Neural cell (in vitro differentiated cells): ENCODE measurements around the gene ELK4. TPM values are rescaled to one million over a fixed set of nuclear protein-coding genes. Genes with fewer than 3 reads are reported as not detected.
A peak's percentile ranks its signal among the peaks of the same experiment; 100 is the strongest.

Source experiments
- H2AFZ ChIP-seq: fragments of 200-600, 300-800 bp; sonication (generic), shearing (Covaris generic); 2 replicates; pipeline ENCODE4 v1.6.0; 2014; ENCODE audit warnings: low read depth, mild to moderate bottlenecking, antibody characterized with exemption, low read length, moderate library complexity
- H3F3A ChIP-seq: fragments of 200-600 bp; shearing (Covaris generic); 2 replicates; pipeline ENCODE4 v1.6.1; 2016; ENCODE audit warnings: mild to moderate bottlenecking, moderate library complexity, mixed read lengths, antibody characterized with exemption, low read length; ENCODE audit not compliant: insufficient read depth, poor library complexity, severe bottlenecking
- H3K27ac ChIP-seq: fragments of 200-600, 300-800 bp; sonication (generic), shearing (Covaris generic); 2 replicates; pipeline ENCODE4 v1.5.1; 2014; ENCODE audit warnings: mild to moderate bottlenecking, low read length, moderate library complexity
- H3K27me3 ChIP-seq: fragments of 300-800, 200-600 bp; sonication (generic), shearing (Covaris generic); 2 replicates; pipeline ENCODE4 v1.6.0; 2014; ENCODE audit warnings: mild to moderate bottlenecking, low read depth, low read length, moderate library complexity; ENCODE audit not compliant: insufficient read depth
- H3K36me3 ChIP-seq: fragments of 300-800, 200-600 bp; sonication (generic), shearing (Covaris generic); 2 replicates; pipeline ENCODE4 v1.5.1; 2014; ENCODE audit warnings: mild to moderate bottlenecking, antibody characterized with exemption, low read length, moderate library complexity; ENCODE audit not compliant: insufficient read depth
- H3K4me2 ChIP-seq: fragments of 300-800, 200-600 bp; sonication (generic), shearing (Covaris generic); 2 replicates; pipeline ENCODE4 v1.6.0; 2014; ENCODE audit warnings: mild to moderate bottlenecking, low read length
- H3K4me3 ChIP-seq: fragments of 300-800, 200-600 bp; sonication (generic), shearing (Covaris generic); 2 replicates; pipeline ENCODE4 v1.5.1; 2014; ENCODE audit warnings: mild to moderate bottlenecking, low read length, moderate library complexity
- H3K79me2 ChIP-seq: fragments of 200-600 bp; shearing (Covaris generic); replicated peaks from 2 replicates; pipeline ENCODE4 v1.6.0; 2014; ENCODE audit warnings: mild to moderate bottlenecking, low read length, moderate library complexity; ENCODE audit not compliant: insufficient read depth
- H3K9ac ChIP-seq: fragments of 300-800, 200-600 bp; sonication (generic), shearing (Covaris generic); 2 replicates; pipeline ENCODE4 v1.6.1; 2016; ENCODE audit warnings: mild to moderate bottlenecking, low read length, mixed read lengths
- H3K9me2 ChIP-seq: fragments of 200-600 bp; shearing (Covaris generic); 2 replicates; pipeline ENCODE4 v1.6.1; 2016; ENCODE audit warnings: mild to moderate bottlenecking, low read length, mixed read lengths; ENCODE audit not compliant: insufficient read depth
- H3K9me3 ChIP-seq: fragments of 200-600, 300-800 bp; sonication (generic), shearing (Covaris generic); 2 replicates; pipeline ENCODE4 v1.6.1; 2016; ENCODE audit warnings: mild to moderate bottlenecking, mixed run types, low read length, moderate library complexity, mixed read lengths
- H4K20me1 ChIP-seq: fragments of 200-600 bp; shearing (Covaris generic); 2 replicates; pipeline ENCODE4 v1.6.1; 2016; ENCODE audit warnings: mild to moderate bottlenecking, mixed run types; ENCODE audit not compliant: insufficient read depth
- EP300 ChIP-seq: fragments of 450-650 bp; conservative IDR thresholded peaks from 2 replicates; pipeline ENCODE4 v1.6.1; 2014; ENCODE audit warnings: antibody characterized with exemption, mild to moderate bottlenecking, moderate library complexity; ENCODE audit not compliant: poor library complexity, severe bottlenecking
- EZH2 ChIP-seq: fragments of 200-600, 300-800 bp; shearing (Covaris generic), sonication (generic); IDR thresholded peaks from 2 replicates; pipeline ENCODE4 v1.6.1; 2014; ENCODE audit warnings: antibody characterized with exemption, low read length, borderline replicate concordance, mild to moderate bottlenecking; ENCODE audit not compliant: insufficient read depth, poor library complexity, severe bottlenecking
- MXI1 ChIP-seq: fragments of 450-650 bp; conservative IDR thresholded peaks from 2 replicates; pipeline ENCODE4 v1.6.1; 2014; ENCODE audit warnings: antibody characterized with exemption, mild to moderate bottlenecking; ENCODE audit not compliant: poor library complexity, severe bottlenecking
- POLR2AphosphoS5 ChIP-seq: IDR thresholded peaks from 2 replicates; pipeline ENCODE4 v1.6.1; 2012
- RAD21 ChIP-seq: fragments of 450-650 bp; conservative IDR thresholded peaks from 2 replicates; pipeline ENCODE4 v1.6.1; 2014; ENCODE audit warnings: antibody characterized with exemption, mild to moderate bottlenecking, moderate library complexity
- SMC3 ChIP-seq: fragments of 450-650 bp; conservative IDR thresholded peaks from 2 replicates; pipeline ENCODE4 v1.6.1; 2014; ENCODE audit warnings: antibody characterized with exemption, mild to moderate bottlenecking, moderate library complexity; ENCODE audit not compliant: poor library complexity
- TAF1 ChIP-seq: IDR thresholded peaks from 2 replicates; pipeline ENCODE4 v1.6.1; 2012; ENCODE audit warnings: low read depth
- polyA plus RNA-seq: library from polyadenylated mRNA; depleted of rRNA; stranded (reverse); fragments of >200 nt; gene quantifications from 2 replicates; pipeline ENCODE4 v1.2.3, GENCODE V29; 2014
- TF ChIP-seq, protein P1 (sequence below): fragments of 450-650 bp; IDR thresholded peaks from 2 replicates; pipeline ENCODE4 v1.5.1; 2014; ENCODE audit warnings: antibody characterized with exemption, mild to moderate bottlenecking, moderate library complexity; ENCODE audit not compliant: poor library complexity, severe bottlenecking
- TF ChIP-seq, protein P2 (sequence below): IDR thresholded peaks from 2 replicates; pipeline ENCODE4 v1.6.1; 2012; ENCODE audit warnings: borderline replicate concordance

ELK4 gene
- polyA plus RNA-seq, 1 donor from 2014 or later, result 10.0 TPM

- H3K4me3 ChIP-seq, result no peak overlapping the region
- no peak overlapping the region for H3K9ac ChIP-seq
- no peak overlapping the region for H3K27ac ChIP-seq
- H4K20me1 ChIP-seq, result no peaks in the 10 kb centered on the region
- TF ChIP-seq EP300 (no peak), EZH2 (no peak), TAF1 (no peak), RAD21 (no peak), MXI1 (no peak), SMC3 (no peak), POLR2AphosphoS5 (no peak)
- TF ChIP-seq, protein P1, sequence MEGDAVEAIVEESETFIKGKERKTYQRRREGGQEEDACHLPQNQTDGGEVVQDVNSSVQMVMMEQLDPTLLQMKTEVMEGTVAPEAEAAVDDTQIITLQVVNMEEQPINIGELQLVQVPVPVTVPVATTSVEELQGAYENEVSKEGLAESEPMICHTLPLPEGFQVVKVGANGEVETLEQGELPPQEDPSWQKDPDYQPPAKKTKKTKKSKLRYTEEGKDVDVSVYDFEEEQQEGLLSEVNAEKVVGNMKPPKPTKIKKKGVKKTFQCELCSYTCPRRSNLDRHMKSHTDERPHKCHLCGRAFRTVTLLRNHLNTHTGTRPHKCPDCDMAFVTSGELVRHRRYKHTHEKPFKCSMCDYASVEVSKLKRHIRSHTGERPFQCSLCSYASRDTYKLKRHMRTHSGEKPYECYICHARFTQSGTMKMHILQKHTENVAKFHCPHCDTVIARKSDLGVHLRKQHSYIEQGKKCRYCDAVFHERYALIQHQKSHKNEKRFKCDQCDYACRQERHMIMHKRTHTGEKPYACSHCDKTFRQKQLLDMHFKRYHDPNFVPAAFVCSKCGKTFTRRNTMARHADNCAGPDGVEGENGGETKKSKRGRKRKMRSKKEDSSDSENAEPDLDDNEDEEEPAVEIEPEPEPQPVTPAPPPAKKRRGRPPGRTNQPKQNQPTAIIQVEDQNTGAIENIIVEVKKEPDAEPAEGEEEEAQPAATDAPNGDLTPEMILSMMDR, result no peak
- TF ChIP-seq, protein P2, sequence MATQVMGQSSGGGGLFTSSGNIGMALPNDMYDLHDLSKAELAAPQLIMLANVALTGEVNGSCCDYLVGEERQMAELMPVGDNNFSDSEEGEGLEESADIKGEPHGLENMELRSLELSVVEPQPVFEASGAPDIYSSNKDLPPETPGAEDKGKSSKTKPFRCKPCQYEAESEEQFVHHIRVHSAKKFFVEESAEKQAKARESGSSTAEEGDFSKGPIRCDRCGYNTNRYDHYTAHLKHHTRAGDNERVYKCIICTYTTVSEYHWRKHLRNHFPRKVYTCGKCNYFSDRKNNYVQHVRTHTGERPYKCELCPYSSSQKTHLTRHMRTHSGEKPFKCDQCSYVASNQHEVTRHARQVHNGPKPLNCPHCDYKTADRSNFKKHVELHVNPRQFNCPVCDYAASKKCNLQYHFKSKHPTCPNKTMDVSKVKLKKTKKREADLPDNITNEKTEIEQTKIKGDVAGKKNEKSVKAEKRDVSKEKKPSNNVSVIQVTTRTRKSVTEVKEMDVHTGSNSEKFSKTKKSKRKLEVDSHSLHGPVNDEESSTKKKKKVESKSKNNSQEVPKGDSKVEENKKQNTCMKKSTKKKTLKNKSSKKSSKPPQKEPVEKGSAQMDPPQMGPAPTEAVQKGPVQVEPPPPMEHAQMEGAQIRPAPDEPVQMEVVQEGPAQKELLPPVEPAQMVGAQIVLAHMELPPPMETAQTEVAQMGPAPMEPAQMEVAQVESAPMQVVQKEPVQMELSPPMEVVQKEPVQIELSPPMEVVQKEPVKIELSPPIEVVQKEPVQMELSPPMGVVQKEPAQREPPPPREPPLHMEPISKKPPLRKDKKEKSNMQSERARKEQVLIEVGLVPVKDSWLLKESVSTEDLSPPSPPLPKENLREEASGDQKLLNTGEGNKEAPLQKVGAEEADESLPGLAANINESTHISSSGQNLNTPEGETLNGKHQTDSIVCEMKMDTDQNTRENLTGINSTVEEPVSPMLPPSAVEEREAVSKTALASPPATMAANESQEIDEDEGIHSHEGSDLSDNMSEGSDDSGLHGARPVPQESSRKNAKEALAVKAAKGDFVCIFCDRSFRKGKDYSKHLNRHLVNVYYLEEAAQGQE, result no peak
- H3K79me2 ChIP-seq, result peaks cover 3% of the 10 kb centered on the region
- H3K36me3 ChIP-seq, result no peaks in the 10 kb centered on the region
- H3K4me2 ChIP-seq, result no peak overlapping the region
- H3K9me2 ChIP-seq, result no peaks in the 10 kb centered on the region
- no peaks in the 10 kb centered on the region for H3K9me3 ChIP-seq
- peaks cover 5% of the 10 kb centered on the region for H3F3A ChIP-seq
- no peak overlapping the region for H2AFZ ChIP-seq
- H3K27me3 ChIP-seq, result no peaks in the 10 kb centered on the region
Observed at GRCh38 chr1:205672395-205672889, 40.6 kb upstream of the ELK4 start.

DNA sequence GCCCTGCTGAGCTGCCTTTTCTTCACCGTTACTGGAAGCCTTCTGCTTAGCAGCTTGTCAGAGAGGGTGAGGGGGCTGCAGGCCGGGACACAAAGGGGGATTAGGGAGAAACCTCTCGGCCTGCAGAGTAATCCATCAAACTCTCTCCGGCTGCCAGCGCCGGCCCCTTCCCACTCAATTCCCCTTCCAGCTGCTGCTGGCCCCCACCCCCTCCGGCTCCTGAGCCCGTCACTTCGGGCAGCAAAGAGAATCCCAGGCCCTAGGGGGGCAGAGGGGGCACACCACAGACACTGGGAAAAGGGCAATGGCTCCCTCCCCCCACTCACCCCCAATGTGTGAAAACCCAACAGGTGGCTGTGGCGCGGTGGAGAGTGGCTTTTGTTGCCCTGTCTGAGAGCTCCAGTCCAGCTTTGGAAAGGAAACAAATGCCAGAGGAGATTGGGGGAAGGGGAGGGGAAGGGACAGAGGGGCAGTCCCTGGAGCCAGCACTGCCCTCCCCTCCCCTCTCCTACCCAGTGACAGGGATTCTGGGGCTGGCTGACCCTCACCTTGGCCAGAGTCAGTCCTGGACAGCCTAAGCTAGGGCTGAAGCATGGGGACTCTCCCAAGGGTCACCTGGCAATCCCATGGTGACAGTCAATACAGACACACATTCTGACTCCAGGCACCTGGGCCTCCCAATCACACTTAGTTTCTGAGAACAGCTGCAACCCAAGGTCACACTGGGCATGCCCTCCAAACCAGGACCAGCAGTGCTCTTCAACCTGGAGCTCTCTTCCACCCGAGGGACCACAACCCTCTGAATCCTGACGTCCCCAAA lies 39.0 kb upstream of the ELK4 start:
- H3K79me2 ChIP-seq, result peaks cover 3% of the 10 kb centered on the region
- H3K4me3 ChIP-seq, result no peak overlapping the region
- H3K9ac ChIP-seq, result peak overlapping the region; percentile 16
- no peaks in the 10 kb centered on the region for H3K27me3 ChIP-seq
- no peak for TF ChIP-seq TAF1
- TF ChIP-seq RAD21, result no peak
- TF ChIP-seq MXI1, result no peak
- no peak for TF ChIP-seq SMC3
- TF ChIP-seq, protein P1, result no peak
- no peak for TF ChIP-seq POLR2AphosphoS5
- TF ChIP-seq EP300, result no peak
- TF ChIP-seq, protein P2, result no peak
- no peak for TF ChIP-seq EZH2
- peaks cover 5% of the 10 kb centered on the region for H3F3A ChIP-seq
- no peaks in the 10 kb centered on the region for H3K9me3 ChIP-seq
- H3K27ac ChIP-seq, result no peak overlapping the region
- H3K4me2 ChIP-seq, result no peak overlapping the region
- no peaks in the 10 kb centered on the region for H3K9me2 ChIP-seq
- H4K20me1 ChIP-seq, result no peaks in the 10 kb centered on the region
- no peaks in the 10 kb centered on the region for H3K36me3 ChIP-seq
- H2AFZ ChIP-seq, result no peak overlapping the region
